A375 (cell line): ENCODE data around the gene NFYC. TPM values are rescaled to one million over a fixed set of nuclear protein-coding genes. Genes with fewer than 3 reads are reported as not detected.

Experiments used
- small RNA-seq: library from RNA; depleted of rRNA; stranded (forward); fragments of <200 nt; gene quantifications from one replicate; pipeline ENCODE3, GENCODE V24; 2014
- total RNA-seq: library from RNA; depleted of rRNA; stranded (reverse); fragments of >200 nt; shearing (Covaris generic); gene quantifications from 2 replicates; pipeline ENCODE4 v1.2.3, GENCODE V29; 2014; rRNA removed

NFYC gene
- 44.4 and 48.9 TPM in 2 replicates for total RNA-seq

GRCh38 chr1:40691538-40692428 lies at the start of gene NFYC:
NFYC (plus strand) TSS chr1:40691704; CDS start chr1:40738844, 47,140 bp downstream.

DNA sequence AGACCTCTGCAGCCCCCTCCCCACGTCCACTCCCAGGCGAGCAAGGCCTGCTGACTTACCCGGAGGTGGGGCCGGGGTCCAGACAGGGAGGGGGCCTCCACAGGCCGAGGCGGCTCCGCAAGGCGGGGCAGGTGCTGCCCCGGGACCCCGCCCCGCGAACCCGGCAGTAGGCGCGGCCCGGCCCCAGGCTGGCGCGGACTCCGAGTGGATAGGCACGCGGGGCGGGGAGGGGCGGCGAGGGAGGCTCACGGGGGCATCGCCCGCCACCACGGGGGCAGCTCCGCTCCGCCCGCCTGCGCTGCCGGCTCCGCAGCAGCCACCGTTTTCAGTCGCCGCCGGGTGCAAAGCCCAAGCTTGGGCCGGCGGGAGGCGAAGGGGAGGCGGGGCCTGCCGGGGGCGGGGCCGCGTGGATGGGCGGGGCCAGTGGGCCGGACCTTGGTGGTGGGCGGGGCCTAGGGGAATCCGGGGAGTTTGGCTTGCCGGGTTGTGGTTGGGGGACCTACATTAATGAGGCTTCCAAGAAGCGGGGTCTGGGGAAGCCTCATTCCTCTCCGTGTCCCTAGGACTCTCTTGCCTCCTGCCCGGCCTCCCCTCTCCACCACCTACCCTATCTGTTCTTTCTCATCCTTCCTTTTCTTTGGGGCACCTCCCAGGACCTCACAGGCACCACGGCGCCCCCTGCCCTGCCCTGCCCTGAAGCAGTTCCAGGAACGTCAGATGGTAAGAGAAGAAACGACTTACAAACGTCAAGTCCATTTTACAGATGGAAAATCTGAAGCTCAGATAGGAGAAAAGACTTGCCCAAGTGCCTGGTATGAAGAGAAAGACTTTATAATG lies 26.0 kb upstream of the NFYC start, which contains the start of gene RIMS3:
Gene RIMS3, minus strand, starts transcription at position 348 of the 837 bp plus-strand sequence. CDS start 23,757 bp downstream, outside the sequence.

DNA sequence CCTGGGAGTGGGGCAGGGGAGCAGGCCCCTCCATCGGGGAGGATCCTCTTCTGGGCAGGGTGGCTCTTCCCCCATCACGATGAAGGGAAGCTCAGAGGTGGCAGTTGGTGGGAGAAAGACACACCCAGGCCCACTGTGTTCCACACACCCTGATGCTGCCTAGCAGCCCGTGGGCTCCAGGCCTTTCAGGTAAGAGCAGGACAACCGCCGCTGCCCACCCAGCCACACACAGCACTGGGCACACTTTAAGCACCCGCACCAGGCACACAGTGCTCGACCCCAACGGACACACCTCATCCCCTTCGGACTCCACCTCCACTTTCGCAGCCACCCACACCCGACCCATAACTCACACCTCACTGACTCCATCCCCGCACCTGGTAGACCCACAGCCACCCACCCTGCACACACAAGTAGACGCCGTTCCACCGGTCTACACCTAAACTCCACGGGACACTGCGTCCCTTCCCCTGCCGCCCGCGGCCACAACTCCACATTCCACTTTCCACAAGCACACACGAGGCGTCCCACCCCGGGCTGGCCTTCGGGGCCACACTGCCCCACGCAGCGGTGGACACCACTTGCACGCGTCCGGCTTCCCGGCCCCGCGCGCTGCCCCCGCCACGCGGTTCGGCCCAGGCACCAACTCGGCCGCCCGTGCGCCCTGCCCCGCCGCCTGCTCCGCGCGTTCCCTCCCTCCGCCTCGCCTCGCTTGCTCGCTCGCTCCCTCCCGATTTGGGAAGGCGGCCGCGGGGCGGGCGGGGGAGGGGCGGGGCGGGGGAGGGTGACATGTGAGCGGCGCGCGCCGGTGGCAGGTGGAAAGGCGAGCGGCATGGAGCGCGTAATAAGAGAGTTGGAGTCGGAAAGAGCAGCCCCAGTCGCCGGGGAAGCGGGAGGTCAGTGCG lies 91.7 kb downstream of the NFYC start, which contains the start of gene KCNQ4:
Gene KCNQ4, plus strand, starts transcription at position 787 of the 905 bp plus-strand sequence. CDS start 307 bp downstream, outside the sequence.

Small RNAs within 50 kb of the gene (small RNA-seq; reads per million reads assigned to genes)
- gene MIR30C1: 1.3 reads per million, percentile 62 among the genes with 10 or more reads in this experiment
- 36.5 reads per million, percentile 94 among the genes with 10 or more reads in this experiment for gene MIR30E
- gene RN7SL326P: not detected

Other genes starting within 250 kb of the NFYC start
- gene ZFP69B, start 241.2 kb upstream of the NFYC start, total RNA-seq: 10.3 and 12.3 TPM in 2 replicates
- 7.2 and 7.6 TPM in 2 replicates for gene ZFP69, start 214.4 kb upstream of the NFYC start, total RNA-seq
- 9.4 and 10.7 TPM in 2 replicates for gene EXO5, start 182.9 kb upstream of the NFYC start, total RNA-seq
- 4.3 and 4.7 TPM in 2 replicates for gene ZNF684, start 160.1 kb upstream of the NFYC start, total RNA-seq
- 0.11 and 0.45 TPM in 2 replicates for gene RIMS3, start 26.0 kb upstream of the NFYC start, total RNA-seq
- gene KCNQ4, start 92.1 kb downstream of the NFYC start, total RNA-seq: 0.05 and 0.30 TPM in 2 replicates
- gene CITED4, start 170.7 kb downstream of the NFYC start, total RNA-seq: 44.2 and 54.4 TPM in 2 replicates